Nucleus accumbens (tissue), 56 donors: Measurements from ENCODE around the gene CENPT.

ENCODE experiments used
- DNase-seq, 56 donors: peaks; one replicate each; lab custom pipeline; 2025; lab: John Stamatoyannopoulos, UW

CENPT gene

GRCh38 chr16:67847064-67847861 is at the start of gene CENPT:
Gene CENPT, minus strand, starts transcription at chr16:67847693. Its CDS starts 13,834 bp downstream, at chr16:67833859.
- DNase-seq = peak in 19 of 56 donors; percentile 36 to 86 (median 76)

GRCh38 chr16:67897231-67897630 is 49.7 kb upstream of the CENPT start:
- peak in 4 of 56 donors; percentile 5 to 34 (median 26) for DNase-seq

GRCh38 chr16:67893743-67894399 is 46.4 kb upstream of the CENPT start:
- no peak for DNase-seq

GRCh38 chr16:67892899-67893742 is 45.6 kb upstream of the CENPT start, which contains the start of gene PSKH1:
Gene PSKH1, plus strand, starts transcription at chr16:67893254. Its CDS starts 15,496 bp downstream, at chr16:67908750.
- DNase-seq = peak; percentile 60 to 98 (median 93)

GRCh38 chr16:67892375-67892774 is 44.9 kb upstream of the CENPT start:
- no peak for DNase-seq

- peak in 1 of 56 donors; percentile 12 for DNase-seq
These were observed 40.8 kb upstream of the CENPT start for GRCh38 chr16:67888331-67888730.

- DNase-seq = no peak
These were observed 38.9 kb upstream of the CENPT start for GRCh38 chr16:67886387-67886786.

GRCh38 chr16:67885976-67886375 is 38.5 kb upstream of the CENPT start:
- DNase-seq = no peak

GRCh38 chr16:67885545-67885944 is 38.1 kb upstream of the CENPT start:
- no peak for DNase-seq

DNA sequence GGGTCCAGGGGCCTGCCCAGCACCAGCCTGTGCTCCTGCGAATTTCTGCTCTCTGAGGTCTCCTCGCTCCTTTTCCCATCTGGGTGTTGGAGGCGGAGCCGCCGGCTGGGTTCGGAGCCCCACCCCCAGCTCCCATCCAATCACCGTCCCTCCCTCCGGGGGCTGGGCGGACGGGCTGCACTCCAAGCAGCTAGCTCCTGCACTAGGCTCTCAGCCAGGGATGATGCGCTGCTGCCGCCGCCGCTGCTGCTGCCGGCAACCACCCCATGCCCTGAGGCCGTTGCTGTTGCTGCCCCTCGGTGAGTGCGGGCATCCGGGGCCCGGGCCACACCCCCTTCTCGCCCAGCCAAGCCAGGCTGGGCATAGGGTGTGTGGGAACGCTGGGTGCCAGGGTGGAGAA is 37.2 kb upstream of the CENPT start, which contains the start of gene NRN1L:
NRN1L (plus strand) TSS at position 202 of the 400 bp plus-strand sequence; CDS start at position 221, 19 bp downstream.
- DNase-seq = peak; percentile 39 to 95 (median 86)

GRCh38 chr16:67883872-67884261 is 36.4 kb upstream of the CENPT start:
- peak in 30 of 56 donors; percentile 8 to 68 (median 28) for DNase-seq

GRCh38 chr16:67883146-67883871 is 35.8 kb upstream of the CENPT start:
- peak in 5 of 56 donors; percentile 11 to 26 (median 21) for DNase-seq

GRCh38 chr16:67882374-67883145 is 35.1 kb upstream of the CENPT start:
- peak in 54 of 56 donors; percentile 14 to 92 (median 74) for DNase-seq

- DNase-seq = peak in 45 of 56 donors; percentile 13 to 76 (median 50)
These were observed 34.2 kb upstream of the CENPT start for GRCh38 chr16:67881621-67882161.

DNA sequence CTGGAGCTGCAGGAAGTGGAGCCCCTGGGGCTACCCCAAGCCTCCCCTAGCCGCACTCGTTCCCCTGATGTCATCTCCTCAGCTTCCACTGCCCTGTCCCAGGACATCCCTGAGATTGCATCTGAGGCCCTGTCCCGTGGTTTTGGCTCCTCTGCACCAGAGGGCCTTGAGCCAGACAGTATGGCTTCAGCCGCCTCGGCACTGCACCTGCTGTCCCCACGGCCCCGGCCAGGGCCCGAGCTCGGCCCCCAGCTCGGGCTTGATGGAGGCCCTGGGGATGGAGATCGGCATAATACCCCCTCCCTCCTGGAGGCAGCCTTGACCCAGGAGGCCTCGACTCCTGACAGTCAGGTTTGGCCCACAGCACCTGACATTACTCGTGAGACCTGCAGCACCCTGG is 33.1 kb upstream of the CENPT start:
- DNase-seq = no peak

DNA sequence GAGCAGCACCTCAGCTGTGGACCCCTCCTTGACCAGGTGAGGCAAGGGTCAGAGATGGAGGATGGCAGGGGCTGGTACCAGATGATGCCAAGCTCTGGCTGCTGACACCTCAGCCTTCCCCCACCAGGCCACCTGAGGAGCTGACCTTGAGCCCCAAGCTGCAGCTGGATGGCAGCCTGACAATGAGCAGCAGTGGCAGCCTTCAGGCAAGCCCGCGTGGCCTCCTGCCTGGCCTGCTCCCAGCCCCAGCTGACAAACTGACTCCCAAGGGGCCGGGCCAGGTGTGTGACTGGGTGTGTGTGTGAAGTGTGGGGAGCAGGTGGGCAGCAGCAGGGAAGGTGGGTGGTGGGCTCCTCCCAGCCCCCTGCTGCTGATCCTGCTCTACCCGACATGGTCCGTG is 32.4 kb upstream of the CENPT start:
- no peak for DNase-seq

GRCh38 chr16:67879462-67879861 is 32.0 kb upstream of the CENPT start:
- no peak for DNase-seq

DNA sequence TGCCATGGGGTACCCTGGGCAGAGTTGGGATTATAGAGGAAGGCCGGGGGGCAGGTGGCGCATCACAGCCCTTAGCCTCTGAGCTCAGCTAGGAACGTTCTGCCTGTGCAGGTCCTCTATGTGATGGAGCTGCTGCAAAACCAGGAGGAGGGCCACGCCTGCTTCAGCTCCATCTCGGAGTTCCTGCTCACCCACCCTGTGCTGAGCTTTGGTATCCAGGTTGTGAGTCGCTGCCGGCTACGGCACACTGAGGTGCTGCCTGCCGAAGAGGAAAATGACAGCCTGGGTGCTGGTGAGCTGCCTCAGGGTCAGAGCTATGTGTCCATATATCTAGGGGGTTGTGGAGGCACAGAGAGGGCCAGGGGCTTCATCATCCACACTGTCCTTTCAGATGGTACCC is 31.4 kb upstream of the CENPT start:
- DNase-seq = no peak

DNA sequence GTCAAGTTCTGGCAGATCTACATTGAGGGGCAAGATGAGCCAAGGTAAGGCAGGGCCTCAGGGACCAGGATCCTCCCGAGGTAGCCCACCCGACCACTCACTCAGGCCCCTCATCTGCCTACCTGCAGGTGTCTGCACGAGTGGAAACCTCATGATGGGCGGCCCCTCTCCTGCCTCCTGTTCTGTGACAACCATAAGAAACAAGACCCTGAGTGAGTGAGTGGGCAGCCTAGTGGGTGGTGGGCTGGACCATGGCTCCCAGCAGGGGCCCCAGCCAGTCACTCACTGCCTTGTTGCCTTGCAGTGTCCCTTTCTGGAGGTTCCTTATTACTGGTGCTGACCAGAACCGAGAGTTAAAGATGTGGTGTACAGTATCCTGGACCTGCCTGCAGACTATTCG is 30.7 kb upstream of the CENPT start:
- DNase-seq = no peak
